Cortex of kidney (tissue), 1 donor: ENCODE measurements around the gene CDON.
"Not testable (repeated sequence)": the region's sequence is repeated elsewhere in the genome, so short reads cannot be mapped to it uniquely, and the experiment has no call there.

Experiments
- DNase-seq: peaks from one replicate; lab custom pipeline; 2025; lab: John Stamatoyannopoulos, UW

The CDON gene

GRCh38 chr11:125994509-125994908 is 68.2 kb downstream of the CDON start:
- no peak for DNase-seq

- DNase-seq, result no peak
Measured at GRCh38 chr11:125992893-125993292, 69.8 kb downstream of the CDON start.

DNA sequence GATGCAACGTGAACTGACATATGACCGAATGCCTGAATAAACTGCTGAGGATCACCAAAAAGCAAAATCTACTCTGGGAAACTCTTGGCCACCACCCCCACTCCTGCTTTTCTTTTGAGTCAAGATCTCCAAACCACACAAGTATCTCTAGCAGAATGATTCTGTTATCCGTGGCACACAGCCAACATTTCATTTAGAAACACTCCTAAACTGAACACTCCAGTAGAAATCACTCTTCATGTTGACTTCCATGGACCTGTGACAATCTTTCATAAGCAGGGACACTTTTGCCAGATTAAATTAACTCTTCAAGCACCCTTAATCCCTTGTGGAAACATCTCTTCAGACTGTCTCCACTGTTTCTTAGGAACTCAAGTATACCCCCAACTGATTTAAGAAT is 72.4 kb downstream of the CDON start:
- no peak for DNase-seq

DNA sequence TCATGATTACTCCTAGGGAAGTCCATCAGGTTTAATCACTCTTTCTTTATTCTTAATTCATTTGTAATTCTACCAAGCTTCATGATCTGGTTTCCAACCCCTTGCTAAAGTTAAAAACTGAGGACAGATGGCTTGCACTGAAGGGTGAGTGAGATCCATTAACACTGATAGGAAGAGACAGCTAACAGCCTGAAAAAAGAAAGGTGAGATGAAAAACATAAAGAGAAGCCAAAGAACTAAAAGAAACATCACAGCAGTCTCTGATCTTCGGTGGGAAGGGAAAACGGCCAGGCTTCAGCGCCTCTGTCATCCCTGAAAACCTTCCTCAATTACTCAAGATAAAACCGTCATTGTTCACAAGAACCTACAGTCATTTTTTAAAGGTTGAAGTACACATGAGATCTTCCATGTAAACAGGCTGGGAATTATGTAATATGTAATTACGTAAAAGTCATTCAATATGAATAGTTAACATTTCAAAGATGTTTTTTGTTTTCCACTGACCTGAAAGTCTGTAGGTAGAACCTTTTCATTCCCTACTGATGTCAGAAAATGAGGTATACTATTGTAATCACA is 75.5 kb downstream of the CDON start:
- DNase-seq, result no peak

DNA sequence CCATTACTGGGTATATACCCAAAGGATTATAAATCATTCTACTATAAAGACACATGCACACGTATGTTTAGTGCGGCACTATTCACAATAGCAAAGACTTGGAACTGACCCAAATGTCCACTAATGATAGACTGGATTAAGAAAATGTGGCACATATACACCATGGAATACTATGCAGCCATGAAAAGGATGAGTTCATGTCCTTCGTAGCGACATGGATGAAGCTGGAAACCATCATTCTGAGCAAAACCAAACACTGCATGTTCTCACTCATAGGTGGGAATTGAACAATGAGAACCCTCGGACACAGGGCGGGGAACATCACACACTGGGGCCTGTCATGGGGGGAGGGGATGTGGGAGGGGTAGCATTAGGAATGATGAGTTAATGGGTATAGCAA is 76.7 kb downstream of the CDON start:
- not testable (repeated sequence) for DNase-seq

DNA sequence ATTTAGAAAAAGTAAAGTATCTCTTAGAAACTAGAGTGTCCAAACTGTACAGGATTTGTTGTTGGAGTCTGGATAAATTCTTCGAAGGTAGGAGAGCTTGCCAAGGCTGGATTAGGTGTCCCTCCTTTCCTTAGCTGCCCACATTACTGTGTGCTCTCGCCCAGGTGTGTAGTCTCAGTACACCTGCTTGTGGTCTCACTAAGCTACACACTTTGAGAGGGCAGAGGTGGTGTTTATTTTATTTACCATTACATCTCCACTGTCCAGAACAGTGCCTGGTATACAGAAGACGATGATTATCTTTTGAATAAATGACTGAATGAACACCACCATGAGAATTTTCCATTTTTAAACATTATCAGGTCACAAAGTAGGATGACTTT is 80.3 kb downstream of the CDON start:
- DNase-seq, result no peak

DNA sequence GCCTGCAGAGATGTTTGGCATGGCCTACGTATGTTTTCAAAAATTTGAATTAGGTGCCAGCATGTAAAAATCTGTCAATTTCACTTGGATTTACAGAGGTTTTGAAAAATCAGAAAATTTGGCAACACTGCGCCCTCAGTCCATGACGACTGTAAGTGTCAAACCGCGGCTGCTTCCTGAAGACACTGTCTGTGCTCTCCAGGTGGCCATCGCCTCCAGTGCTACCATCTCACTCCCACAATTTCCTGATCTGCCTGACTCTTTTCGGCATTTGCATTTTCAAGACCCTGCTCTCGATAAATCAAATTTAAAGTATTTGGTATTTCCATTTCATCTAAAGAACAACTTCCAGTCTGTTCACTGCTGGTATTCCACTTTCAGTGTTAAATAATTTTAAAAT is 82.2 kb downstream of the CDON start:
- no peak for DNase-seq

DNA sequence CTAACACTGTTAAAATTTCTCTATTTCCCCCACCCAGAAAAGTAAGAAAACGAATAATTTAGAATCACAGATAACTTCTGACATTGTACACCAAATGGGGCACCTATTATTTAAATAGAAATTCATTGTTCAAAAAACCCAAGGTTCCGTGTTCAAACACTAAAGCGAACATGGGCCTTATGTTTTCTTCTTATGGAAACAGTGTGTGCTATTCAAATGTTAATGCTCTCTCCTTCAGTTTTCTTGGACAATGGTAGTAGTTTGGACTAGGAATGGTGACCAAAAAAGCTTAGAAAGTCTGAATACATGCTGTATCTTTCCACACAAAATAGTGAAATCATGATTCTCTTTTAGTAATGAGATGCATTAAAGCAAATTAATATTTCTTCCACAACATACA is 83.2 kb downstream of the CDON start:
- DNase-seq, result no peak

- no peak for DNase-seq
Measured at GRCh38 chr11:125978778-125979407, 83.8 kb downstream of the CDON start.

GRCh38 chr11:125978181-125978716 is 84.4 kb downstream of the CDON start:
- no peak for DNase-seq

DNA sequence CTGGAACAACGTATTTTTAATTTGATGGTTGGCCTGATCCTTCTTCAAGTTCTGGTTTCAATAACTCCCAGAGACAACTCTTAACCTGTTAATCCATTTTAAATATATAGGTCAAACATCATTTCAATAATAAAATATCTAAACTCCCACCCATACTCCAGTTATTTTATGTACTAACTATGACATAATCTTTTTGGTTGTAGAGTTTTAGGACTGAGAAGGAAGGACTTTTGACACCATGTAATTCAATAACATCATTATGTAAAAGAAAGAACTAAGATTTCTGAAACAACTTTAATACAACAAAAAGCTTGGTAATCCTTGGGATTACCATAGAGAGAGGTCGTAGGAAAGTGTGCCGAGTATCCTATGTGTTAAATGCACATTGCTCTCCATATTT is 85.3 kb downstream of the CDON start:
- no peak for DNase-seq

- no peak for DNase-seq
Measured at GRCh38 chr11:125976156-125976555, 86.5 kb downstream of the CDON start.

GRCh38 chr11:125975634-125976033 is 87.0 kb downstream of the CDON start:
- no peak for DNase-seq

- DNase-seq, result no peak
Measured at GRCh38 chr11:125974284-125974683, 88.4 kb downstream of the CDON start.

DNA sequence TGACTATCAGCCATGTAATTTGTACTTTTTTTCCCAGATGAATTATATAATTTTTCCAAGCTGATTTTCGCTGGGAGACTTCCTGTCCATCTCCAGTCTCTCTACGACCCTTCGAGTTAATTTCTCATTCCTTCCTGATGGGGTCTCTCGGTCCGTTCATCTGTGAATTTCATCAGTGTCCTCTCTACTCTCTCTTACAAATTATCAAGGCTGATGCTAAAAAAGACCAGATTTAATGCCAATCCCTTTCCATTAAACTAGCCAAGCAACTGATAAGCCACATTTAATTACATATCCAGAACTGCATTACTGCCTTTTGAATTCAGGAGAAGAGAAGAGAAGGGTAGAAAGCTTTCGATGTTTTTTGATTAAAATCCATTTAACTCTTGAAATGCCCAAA is 91.0 kb downstream of the CDON start:
- no peak for DNase-seq

GRCh38 chr11:125968354-125968753 is 94.3 kb downstream of the CDON start:
- DNase-seq, result no peak

GRCh38 chr11:125967515-125967914 is 95.2 kb downstream of the CDON start:
- DNase-seq, result no peak

GRCh38 chr11:125960771-125961170 is 101.9 kb downstream of the CDON start:
- DNase-seq, result no peak

- DNase-seq, result no peak
Measured at GRCh38 chr11:125959931-125960330, 102.7 kb downstream of the CDON start.

- no peak for DNase-seq
Measured at GRCh38 chr11:125959511-125959910, 103.2 kb downstream of the CDON start.

- DNase-seq, result no peak
Measured at GRCh38 chr11:125958872-125959400, 103.7 kb downstream of the CDON start.

DNA sequence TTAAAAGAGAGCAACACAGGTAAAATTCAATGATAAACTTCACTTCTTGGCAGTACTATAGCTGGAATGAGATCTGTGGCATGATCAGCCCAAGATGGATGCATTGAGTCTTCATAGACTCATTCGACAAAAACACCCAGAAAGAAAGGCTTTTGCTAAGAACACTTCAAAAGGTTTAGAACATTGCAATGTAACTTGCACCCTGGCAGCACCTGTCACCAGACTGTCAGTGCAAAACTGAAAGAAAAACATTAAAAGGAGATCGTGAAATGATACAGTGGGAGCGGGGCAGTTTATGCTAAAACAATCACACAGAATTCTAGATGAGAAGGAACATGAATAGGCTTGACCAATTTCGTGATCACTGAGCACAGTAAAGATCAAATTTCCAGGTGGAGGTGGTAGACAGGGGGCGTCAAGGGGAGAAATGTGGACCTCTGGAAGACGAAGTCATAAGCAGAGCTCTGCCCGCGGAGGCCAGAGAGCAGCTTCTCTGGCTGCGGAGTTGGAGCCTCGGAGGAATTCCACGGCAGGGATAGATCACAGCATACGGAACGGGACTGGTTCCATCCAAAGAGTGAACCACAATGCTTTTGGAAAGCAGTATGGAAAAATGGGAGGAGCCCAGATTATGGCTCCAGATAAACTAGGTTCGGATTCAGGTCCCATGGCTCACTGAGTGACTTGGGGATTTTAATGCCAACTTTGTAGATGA is 104.9 kb downstream of the CDON start:
- no peak for DNase-seq
